Measurements from ENCODE around the gene CNFN.

Gene CNFN

DNA sequence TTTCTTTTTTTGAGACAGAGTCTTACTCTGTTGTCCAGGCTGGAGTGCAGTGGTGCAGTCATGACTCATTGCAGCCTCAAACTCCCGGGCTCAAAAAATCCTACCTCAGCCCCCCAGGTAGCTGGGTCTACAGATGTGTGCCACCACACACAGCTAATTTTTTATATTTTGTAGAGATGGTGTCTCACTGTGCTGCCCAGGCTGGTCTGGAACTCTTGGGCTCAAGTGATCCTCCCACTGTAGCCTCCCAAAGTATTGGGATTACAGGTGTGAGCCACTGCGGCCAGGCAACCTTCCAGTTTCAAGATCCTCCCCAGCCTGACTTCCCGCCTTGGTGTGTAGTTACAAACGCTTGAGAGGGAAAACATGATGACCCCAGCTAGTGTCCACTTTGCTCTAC lies 22.2 kb downstream of the CNFN start:
- Histone ChIP-seq H3F3A (ENCODE audit: insufficient read depth, low read length) (no peaks in the 10 kb centered on the region), H3K4me1 (ENCODE audit: insufficient read depth, low read length, severe bottlenecking) (peaks cover 18% of the 10 kb centered on the region), H3K4me2 (ENCODE audit: low read length) (no peak overlapping the region), H3K79me2 (ENCODE audit: insufficient read depth, low read length) (no peaks in the 10 kb centered on the region), H3K9me3 (ENCODE audit: low read length) (peaks cover 12% of the 10 kb centered on the region), H3K9me2 (ENCODE audit: low read depth, low read length) (no peaks in the 10 kb centered on the region), H4K20me1 (ENCODE audit: insufficient read depth, low read length) (no peaks in the 10 kb centered on the region), H2AFZ (ENCODE audit: low read length) (no peak overlapping the region), H3K9ac (ENCODE audit: low read length) (no peak overlapping the region), H3K27me3 (ENCODE audit: insufficient read depth, low read length) (no peaks in the 10 kb centered on the region), H3K36me3 (ENCODE audit: insufficient read depth, low read length) (peaks cover 19% of the 10 kb centered on the region), H3K4me3 (ENCODE audit: low read depth, low read length, poor library complexity, severe bottlenecking) (no peak overlapping the region), H3K27ac (ENCODE audit: low read depth, low read length, poor library complexity, severe bottlenecking) (no peak overlapping the region)
- TF ChIP-seq EZH2 (IDR thresholded peaks at IDR 0.05; ENCODE audit: borderline replicate concordance, low read length), result no peak
- TF ChIP-seq, protein P1, sequence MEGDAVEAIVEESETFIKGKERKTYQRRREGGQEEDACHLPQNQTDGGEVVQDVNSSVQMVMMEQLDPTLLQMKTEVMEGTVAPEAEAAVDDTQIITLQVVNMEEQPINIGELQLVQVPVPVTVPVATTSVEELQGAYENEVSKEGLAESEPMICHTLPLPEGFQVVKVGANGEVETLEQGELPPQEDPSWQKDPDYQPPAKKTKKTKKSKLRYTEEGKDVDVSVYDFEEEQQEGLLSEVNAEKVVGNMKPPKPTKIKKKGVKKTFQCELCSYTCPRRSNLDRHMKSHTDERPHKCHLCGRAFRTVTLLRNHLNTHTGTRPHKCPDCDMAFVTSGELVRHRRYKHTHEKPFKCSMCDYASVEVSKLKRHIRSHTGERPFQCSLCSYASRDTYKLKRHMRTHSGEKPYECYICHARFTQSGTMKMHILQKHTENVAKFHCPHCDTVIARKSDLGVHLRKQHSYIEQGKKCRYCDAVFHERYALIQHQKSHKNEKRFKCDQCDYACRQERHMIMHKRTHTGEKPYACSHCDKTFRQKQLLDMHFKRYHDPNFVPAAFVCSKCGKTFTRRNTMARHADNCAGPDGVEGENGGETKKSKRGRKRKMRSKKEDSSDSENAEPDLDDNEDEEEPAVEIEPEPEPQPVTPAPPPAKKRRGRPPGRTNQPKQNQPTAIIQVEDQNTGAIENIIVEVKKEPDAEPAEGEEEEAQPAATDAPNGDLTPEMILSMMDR (IDR thresholded peaks at IDR 0.05; ENCODE audit: low read length), result no peak

- Histone ChIP-seq H3K4me2 (ENCODE audit: low read length) (no peak overlapping the region), H3K27ac (ENCODE audit: low read depth, low read length, poor library complexity, severe bottlenecking) (no peak overlapping the region), H3K36me3 (ENCODE audit: insufficient read depth, low read length) (peaks cover 19% of the 10 kb centered on the region), H2AFZ (ENCODE audit: low read length) (no peak overlapping the region), H3K4me3 (ENCODE audit: low read depth, low read length, poor library complexity, severe bottlenecking) (no peak overlapping the region), H3K9ac (ENCODE audit: low read length) (no peak overlapping the region), H3K27me3 (ENCODE audit: insufficient read depth, low read length) (no peaks in the 10 kb centered on the region), H3K9me2 (ENCODE audit: low read depth, low read length) (no peaks in the 10 kb centered on the region), H3K4me1 (ENCODE audit: insufficient read depth, low read length, severe bottlenecking) (peaks cover 18% of the 10 kb centered on the region), H3F3A (ENCODE audit: insufficient read depth, low read length) (no peaks in the 10 kb centered on the region), H4K20me1 (ENCODE audit: insufficient read depth, low read length) (no peaks in the 10 kb centered on the region), H3K9me3 (ENCODE audit: low read length) (peaks cover 12% of the 10 kb centered on the region), H3K79me2 (ENCODE audit: insufficient read depth, low read length) (no peaks in the 10 kb centered on the region)
- TF ChIP-seq, protein P1 (IDR thresholded peaks at IDR 0.05; ENCODE audit: low read length), result no peak
These were observed 23.4 kb downstream of the CNFN start for GRCh38 chr19:42366673-42367072.

- no peaks in the 10 kb centered on the region for H4K20me1 ChIP-seq (ENCODE audit: insufficient read depth, low read length)
- H3K79me2 ChIP-seq (ENCODE audit: insufficient read depth, low read length), result no peaks in the 10 kb centered on the region
- TF ChIP-seq, protein P1 (IDR thresholded peaks at IDR 0.05; ENCODE audit: low read length), result no peak
- no peak for TF ChIP-seq EZH2 (IDR thresholded peaks at IDR 0.05; ENCODE audit: borderline replicate concordance, low read length)
- peak overlapping the region; percentile 48 for H3K27ac ChIP-seq (ENCODE audit: low read depth, low read length, poor library complexity, severe bottlenecking)
- no peak overlapping the region for H2AFZ ChIP-seq (ENCODE audit: low read length)
- peaks cover 12% of the 10 kb centered on the region for H3K9me3 ChIP-seq (ENCODE audit: low read length)
- no peaks in the 10 kb centered on the region for H3K27me3 ChIP-seq (ENCODE audit: insufficient read depth, low read length)
- peaks cover 18% of the 10 kb centered on the region for H3K4me1 ChIP-seq (ENCODE audit: insufficient read depth, low read length, severe bottlenecking)
- H3K9ac ChIP-seq (ENCODE audit: low read length), result no peak overlapping the region
- H3K36me3 ChIP-seq (ENCODE audit: insufficient read depth, low read length), result peaks cover 19% of the 10 kb centered on the region
- no peak overlapping the region; the same call in 1 of the 2 replicates for H3K4me2 ChIP-seq (ENCODE audit: low read length)
- H3F3A ChIP-seq (ENCODE audit: insufficient read depth, low read length), result no peaks in the 10 kb centered on the region
- no peaks in the 10 kb centered on the region for H3K9me2 ChIP-seq (ENCODE audit: low read depth, low read length)
- H3K4me3 ChIP-seq (ENCODE audit: low read depth, low read length, poor library complexity, severe bottlenecking), result no peak overlapping the region
These were observed 26.3 kb downstream of the CNFN start for GRCh38 chr19:42363614-42364346.

All from OCI-LY1 (cell line).